Amniotic epithelial cell (primary cell): Measurements from ENCODE around the gene HMG20A.

ENCODE experiments used
- DNase-seq: peaks from one replicate; pipeline ENCODE4 v3.0.0-alpha.2; 2010; ENCODE audit warnings: low read depth

HMG20A gene

DNA sequence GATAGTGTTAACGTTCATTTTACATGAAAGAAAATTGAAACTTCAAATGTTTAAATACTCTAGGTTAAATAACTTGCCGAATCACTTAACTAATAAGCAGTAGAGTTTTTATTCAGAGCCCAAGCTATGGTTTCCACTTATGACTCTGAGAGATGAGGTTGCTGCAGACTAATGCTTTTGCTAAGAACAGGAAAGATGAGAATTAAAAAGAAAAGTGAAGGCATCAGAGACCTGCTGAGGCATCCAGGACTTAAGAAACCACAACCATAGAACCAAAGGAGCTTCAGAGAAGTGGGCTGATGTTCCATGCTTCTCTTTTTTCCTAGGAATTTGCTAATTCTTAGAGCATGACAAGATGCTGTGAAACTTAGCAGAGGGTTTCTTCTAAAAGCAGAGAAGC lies 9.5 kb downstream of the HMG20A start:
- DNase-seq = no peak

DNA sequence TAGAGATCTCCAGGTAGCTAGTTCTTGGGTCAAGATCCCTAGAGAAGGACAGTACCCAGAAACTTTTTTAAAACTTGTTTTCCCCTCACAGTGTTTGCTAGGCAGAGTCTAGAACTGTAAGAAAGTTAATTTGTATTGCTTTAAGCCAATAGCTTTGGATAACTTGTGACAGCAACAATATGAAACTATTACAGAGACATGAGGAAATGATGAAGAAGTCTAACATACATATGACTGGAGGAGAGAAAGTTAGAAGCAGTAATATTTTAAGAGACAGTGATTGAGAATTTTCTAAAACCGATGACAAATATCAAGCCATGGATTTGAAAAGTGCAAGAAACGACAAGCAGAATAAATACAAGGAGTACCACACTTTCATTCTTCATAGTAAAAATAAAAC lies 10.0 kb downstream of the HMG20A start:
- DNase-seq = no peak

DNA sequence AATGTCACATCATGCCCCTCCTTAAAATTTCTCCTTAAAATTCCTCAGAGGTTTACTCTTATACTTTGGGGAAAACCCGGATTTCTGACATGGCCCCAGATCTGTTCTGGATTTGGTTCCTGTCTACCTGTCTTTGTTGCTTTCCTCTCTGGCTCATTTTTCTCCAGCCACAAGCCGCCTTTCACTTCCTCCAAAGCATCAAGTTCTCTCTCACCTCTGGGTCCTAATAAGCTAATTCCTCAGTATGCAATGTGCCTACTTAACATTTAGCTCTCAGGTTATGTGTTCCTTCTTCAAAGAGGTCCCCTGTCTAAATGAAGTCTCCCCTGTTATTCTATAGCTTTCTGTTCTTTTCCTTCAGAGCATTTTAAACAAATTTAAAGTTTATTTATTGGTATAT lies 16.1 kb downstream of the HMG20A start:
- DNase-seq = no peak

DNA sequence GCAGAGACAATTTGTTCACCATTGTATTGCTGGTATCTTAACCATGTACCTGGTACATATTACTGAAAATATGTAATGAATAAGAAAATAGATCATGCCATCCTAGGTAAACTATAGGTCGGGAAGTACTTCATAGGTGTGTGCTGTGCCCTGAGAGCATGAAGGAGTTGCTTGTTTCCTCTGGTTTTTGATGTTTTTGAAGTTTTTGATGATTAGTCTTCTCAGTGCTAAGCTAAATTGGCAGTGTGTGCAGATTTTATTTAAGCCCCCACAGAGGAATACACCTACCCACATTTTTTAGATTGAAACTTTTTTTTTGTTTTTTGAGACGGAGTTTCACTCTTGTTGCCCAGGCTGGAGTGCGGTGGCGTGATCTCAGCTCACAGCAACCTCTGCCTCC lies 16.6 kb downstream of the HMG20A start:
- no peak for DNase-seq

DNA sequence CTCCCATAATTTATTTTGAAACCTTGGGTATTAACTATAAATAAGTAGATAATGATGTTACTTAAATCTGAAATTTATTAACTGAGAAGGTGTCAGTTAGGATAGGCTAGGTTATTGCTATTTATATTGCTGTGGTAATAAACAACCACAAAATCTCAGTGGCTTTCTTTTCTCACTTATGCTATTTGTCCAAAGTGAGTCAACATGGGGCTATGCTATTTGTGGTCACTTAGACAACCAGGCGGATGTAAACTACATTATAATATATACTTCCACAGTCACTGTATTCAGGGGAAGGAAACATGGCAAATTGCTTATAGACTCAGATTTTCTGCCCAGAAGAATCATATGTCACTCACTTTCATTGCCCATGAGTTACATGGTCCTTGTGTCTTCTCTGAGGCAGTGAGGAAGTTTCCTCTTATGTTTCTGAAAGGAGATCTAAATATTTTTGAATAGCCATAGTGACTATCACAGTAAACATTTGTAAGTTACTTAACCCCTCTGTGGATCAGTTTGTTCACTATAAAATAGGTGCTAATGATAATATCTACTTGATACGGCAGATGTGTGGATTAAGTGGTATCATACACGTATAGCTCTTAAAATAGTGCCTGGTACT lies 19.8 kb downstream of the HMG20A start:
- peak; percentile 85 for DNase-seq

DNA sequence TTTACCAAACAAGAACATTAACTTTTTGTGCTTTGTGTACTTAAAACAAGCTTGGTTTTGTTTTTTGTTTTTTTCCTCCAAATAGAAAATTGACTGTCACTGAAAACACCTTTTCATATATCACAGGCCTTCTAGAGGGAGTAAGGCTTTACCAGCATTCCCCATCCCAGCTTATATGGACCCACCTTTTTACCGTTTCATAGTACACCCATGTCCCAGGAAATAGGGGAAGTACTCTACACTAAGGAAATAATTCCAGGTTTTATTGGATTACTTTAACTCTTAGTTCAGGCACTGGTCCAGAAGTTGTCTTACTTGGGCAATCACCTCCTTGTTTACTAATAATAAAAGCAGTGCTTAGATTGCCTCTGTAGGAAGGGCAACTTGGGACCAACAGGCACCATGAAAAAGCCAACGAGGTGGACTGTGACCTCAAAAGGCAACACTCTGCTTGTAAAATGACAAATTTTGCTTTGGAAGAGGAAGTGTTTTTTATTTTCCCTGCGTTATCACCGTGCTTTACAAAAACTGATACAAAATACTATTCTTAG lies 26.2 kb downstream of the HMG20A start:
- no peak for DNase-seq

DNA sequence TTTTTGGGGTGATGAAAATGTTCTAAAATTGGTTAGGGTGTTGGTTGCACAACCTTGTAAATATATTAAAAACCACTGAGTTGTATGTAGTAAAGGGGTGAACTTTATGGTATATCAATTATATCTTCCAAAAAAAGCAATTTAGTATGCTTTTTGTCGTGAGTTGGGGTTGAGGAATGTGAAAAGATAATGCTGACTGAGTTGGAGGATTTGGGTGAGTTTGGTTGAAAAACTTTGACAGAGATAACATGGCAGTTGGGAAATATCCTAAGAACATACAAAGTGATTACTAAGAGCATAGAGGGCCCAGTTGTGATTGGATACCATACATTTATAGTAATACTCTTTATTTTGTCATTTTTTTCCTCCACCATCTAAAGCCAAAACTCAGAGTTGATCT lies 33.6 kb downstream of the HMG20A start:
- DNase-seq = peak; percentile 85

DNA sequence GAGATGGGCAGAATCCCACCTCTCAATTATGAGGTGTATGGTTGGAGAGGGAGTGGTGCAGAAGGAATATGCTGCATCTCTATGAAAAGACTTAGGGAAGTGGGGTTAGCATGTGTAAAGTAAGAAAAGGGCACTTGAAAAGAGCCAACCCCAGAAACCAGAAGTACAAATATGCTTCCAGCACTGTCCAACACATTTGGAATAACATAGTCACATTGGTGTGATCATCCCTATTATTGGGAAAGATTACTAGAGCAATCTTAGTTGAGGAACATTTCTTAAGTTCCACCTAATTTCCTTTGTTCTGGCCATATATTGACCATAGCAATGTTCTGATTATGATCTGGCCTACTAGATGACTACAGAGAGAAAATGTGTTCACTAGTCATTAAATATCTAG lies 34.3 kb downstream of the HMG20A start:
- DNase-seq = no peak

DNA sequence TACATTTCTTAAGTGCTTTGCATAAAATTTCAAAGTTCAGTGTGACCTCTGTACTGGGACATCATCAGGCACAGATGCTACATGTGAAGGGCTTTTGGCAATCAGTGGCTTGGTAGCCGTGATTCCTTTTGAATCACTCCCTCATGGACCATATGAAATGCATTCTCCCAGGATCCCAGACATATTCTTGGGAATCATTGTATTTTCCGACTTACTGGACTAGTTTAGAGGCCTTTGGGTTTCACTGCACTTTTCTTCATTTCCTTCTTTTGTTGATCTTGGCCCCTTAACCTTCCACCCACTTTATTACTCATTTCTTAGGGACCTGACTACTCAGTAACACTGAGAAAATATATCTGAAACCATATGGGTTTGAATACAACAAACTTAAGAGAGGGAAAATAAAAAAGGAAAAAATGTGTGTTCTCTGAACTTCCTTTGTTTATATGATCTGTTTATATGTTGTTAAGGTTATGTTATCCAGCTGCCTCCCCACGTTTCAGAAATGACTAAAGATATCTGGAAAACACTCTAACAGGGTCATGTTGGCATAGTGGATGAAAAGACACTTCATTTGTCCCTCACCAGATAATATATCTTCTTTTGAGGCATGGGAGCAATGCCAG lies 35.1 kb downstream of the HMG20A start:
- DNase-seq = peak; percentile 74

DNA sequence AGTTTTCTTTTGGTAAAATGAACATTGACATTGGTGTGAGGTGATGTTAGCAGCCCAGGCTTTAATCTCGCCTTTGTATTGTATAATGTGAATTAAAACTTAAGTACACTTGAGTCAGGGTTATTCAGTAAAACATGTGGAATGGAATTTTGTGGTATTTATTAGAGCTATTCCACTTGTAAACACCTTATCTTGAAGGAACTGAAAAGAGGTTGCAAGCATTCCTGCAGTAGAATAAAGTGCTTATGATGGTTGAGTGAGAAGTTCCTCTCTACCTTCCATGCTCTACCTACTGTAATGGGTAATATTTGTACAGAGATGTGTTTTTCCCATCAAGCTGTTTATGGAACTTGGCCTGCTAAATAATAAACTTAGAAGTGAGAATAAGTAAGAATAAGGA lies 36.1 kb downstream of the HMG20A start:
- DNase-seq = peak; percentile 80

DNA sequence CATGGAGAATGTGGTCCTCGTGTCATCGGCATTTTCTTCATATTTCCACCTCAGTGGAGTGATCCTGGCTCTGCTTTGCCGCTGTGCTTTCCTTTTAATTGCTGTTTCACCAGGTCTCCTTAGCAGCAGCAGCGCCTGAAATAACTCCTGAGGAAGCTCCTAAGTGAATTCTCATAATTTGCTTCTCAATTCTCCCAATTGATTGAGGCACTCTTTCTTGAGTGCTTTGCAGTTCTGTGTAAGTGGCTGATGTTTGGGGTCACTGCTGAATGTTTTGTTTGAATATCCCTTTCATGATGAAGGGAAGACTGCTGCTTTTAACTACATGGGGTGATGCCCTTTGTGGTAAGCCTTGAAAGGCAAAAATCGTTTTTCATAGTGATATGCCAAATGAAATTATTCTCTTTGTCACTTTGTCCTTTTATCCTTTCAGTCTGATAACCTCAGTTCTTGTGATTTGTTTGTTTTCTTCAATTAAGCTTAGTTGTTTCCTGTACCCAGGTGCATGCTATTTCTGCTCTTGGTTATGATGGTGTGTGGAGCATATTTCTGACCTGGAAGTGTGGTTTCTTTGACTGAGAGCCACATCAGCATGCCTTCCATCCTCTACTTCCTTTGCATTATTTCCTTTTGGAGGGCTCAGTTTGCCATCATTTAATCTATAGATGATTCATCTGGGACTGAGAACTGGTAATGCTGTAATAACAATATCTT lies 36.7 kb downstream of the HMG20A start:
- DNase-seq = no peak

DNA sequence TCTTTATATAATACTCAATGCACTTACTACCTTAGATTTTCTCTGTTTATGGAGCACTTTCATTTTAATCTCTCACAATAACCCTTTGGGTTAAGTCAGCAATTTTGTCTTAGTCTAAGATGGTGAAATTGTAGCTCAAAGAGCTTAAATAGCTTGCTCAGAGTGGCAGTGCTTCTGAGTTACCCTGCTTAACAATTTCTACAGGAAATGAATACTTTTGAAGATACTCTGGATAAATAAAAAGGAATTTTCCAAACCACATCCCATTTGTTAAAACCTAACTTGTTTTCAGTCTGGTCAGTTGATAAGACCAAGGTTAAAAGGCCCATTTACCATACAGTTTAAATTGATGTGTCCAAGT lies 37.2 kb downstream of the HMG20A start:
- peak; percentile 88 for DNase-seq

DNA sequence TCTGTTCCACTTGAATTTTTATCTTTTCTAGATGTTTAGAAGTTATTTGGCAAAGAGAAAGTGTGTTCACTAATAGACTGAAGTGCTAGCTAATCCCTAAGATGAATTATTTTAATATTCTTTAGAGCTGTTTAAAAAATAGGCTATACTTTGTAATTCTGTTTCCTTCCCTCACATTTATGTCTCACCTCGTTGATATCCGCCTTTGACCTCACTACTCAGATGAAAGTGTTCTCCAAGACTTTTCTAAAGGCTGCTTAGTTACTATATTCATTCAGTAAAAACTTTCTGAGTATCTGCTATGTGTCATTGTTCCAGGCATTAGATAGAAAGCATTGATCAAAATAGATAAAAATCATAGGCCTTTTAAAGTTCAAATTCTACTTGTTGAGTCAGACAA lies 38.3 kb downstream of the HMG20A start:
- no peak for DNase-seq

DNA sequence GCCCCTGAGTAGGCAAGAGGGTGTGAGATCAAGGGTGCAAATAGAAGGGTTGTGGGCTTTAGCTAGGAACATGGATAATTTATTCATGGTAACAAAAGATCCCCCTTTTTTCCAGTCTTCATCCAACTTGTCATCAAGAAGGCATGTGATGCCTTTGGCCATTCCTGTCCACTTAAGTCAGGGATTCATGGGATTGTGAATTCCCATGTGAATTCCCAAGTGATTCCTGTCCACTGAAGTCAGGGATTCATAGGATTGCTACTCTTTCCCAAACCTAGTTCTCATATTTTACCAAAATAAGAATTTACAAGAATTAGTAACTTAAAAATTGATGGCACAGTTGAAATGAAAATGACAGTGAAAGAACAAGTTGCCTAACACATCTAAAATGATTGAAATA lies 40.8 kb downstream of the HMG20A start:
- DNase-seq = no peak

DNA sequence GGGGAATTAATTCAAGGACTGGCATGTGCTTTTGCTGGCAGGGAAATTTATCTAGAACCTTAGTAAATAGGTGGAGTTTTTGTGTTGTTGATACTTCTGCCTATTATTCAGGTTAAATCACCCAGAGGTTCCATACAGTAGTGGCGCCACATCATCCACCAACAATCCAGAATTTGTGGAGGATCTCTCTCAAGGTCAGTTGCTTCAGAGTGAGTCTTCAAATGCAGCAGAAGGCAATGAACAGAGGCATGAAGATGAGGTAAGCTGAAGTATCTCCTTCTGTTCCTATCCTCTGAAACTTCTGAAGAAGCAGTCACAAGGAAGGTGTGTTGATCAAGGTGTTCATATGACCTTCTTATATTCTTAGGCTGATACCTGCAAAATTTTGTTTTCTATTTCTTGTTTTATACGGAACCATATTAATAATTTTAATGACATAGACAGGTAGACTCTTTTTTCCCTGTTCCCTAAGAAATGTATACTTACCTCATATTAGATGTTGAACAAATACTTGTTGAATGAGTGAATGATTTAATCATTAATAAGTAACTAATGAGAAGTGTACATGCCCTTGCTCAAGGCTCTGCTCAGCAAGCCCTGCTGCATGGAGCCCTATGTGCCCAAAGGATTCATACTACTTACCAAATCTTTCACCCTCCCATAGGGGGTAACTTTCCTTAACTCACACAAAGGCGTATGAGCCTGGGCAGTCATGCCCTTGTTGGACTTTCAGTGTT lies 43.6 kb downstream of the HMG20A start:
- DNase-seq = peak; percentile 74

DNA sequence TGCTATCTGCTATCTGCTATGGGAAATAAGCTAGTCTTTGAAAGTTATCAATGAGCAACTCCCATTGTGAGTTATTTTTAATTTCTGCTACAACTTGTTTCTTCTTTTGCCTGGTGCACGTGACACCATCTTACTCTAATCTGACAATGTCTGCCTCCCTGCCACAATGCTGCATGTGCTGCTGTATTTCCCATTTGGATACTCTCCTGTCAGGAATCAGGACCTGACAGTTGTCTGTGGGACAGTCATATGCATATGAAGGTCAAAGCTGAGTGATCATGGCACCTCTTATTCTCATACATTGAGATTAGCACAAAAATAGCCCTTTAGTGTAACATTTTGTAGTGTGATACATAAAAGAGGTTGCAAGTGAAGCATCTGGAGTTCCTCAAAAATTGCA lies 45.8 kb downstream of the HMG20A start:
- no peak for DNase-seq

DNA sequence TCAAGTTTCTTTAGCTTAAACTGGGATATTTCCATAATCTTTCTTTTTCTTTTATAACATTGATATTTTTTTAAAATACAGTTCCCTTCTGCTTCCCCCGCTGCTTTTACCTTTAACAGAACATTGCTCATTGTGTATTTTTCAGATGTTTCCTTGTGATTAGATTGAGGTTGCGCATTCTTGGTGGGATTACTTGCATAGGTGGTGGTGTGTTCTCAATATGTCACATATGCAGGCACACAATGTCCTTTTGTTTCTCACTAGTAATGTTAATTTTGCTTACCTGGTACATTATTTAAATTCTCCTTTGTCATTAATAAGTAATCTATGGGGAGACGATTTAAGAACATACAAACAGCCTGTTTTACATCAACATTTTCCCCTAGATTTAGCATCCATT lies 48.2 kb downstream of the HMG20A start:
- DNase-seq = no peak

DNA sequence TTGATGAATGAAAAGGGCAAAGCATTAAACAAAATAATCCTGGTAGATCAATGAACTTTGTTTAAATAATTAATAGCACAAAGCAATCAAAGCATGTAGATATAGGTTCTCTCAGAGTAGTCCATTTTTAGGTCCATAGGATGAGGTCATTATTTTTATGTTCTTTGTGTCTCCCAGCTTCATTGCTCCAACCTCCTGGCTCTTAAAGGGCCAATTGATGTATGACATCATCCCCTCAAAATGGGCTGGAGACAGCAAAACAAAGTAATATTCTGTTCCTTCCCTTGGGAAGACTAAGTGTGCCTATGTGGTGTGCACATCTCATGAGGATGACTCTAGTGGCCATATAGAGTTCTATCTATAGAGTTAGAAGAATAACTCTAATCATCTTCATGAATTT lies 49.5 kb downstream of the HMG20A start:
- DNase-seq = no peak

DNA sequence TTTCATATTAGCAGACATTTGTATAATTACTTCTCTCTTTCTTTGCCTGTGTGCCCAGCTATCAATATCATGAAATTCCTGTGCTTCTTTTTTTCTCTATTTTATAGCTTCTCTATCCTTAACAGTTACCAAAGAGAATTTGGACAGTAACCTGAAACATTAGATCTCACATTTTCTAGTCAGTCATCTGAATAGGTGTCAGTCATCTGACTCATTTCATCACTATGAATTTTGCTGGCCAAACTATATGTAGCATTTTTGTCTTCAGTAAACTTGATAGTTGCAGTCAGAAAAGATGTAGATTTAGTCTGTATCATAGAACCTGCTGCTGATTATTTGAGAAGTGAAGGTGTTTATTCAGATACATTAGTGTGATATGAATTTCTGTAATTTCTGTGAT lies 52.6 kb downstream of the HMG20A start:
- DNase-seq = no peak

DNA sequence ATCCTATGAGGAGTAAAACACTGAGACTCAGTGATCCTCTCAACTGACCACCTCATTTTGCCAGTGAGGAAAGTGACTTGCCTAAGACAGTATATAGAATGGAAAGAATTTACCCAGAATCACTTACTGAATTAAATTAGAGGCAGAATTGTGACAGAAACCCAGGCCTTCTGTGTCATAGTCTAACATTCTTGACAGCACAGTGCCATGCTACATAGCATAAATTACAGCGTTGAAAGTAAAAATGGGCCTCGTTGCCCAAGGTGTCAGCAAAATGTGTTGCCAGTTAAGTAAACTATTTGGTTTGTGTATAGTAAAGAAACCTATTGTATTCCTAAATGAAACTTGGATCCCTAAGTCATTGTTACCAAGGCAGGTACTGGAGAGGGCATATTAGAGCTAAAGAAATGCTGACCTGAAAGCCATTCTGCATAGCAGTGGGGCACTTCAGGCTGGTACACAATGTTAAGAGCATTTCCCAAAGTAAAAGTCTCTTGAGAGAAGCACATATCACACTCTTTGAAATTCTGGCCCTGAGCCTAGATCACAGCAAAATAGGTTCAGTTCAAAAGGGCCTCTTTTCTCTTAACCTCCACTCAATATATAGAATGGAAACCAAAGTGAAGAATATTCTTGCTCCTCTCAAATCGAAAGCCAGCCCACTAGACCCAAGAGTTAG lies 53.8 kb downstream of the HMG20A start:
- no peak for DNase-seq

DNA sequence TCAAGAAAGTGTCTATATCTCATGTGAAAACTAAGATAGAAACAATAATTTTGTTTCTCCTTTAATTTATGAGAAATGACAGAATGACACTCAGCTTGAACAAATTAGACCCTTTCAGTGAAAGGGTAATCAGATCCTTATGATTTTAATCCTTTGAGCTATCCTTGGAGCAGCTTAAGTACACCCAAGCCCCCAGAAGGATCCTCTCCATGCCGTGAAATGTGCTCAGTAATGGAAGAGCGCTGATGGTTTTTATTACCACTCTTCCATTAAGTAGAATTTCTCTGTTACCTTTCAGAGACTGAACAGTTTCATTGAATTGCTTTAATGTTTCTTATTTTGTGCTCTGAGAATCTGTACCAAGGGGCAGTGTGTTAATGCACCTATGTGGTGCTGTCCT lies 54.3 kb downstream of the HMG20A start:
- DNase-seq = no peak

DNA sequence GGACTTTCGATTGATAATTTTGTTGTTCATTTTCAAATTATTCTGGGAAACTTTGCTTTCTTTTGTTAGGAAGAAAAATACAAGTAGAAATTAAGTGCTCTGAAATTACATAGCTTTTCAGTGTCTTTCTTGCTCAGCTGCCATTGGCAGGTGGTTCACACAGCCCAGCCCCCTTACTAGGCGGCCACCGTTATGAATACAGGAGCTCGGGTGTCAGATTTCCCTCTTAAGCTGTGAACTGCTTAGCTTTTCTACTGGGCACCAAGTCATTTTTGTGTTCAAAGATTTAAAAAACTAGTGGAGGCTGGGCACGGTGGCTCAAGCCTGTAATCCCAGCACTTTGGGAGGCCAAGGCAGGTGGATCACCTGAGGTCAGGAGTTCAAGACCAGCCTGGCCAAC lies 55.2 kb downstream of the HMG20A start:
- DNase-seq = no peak
